ENCODE data around the gene CCDC82.
"Not testable (repeated sequence)": the region's sequence is repeated elsewhere in the genome, so short reads cannot be mapped to it uniquely, and the experiment has no call there.

CCDC82 gene

DNA sequence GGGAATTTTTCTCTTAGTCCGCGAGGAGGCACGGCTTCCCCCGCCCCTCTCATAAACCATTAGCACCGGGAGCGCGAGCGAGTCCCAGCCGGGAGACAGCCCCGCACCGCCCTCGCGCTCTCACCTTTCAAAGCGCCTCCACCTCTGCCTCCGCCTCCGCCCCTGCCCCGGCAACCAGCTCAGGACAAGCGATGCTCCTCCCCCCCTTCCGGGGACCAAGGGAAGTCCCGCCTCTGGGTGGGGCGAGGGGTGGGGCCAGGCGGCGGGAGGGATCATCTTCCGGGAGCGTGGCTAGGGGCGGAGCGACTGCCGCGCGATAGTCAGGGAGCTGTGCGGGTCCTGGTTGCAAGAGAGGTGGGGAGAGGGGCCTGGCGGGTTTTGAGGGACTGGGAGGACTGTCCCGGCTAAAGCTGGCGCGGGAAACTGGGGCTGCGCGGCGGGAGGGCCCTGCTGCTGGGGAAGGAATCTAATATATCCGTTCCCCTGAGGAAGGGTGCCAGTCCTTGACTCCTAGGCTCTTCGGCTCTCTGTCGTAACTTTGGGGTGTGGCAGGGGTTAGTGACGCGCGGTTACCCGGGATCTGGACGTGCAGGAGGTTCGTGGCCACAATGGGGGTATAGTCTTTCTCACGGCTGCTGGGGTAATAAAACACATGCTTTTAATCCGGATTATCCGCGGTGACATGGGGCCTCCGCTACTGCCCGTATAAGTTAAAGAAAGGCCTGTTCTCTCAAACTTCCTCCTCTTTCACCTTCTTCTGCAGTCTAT is at the start of gene CCDC82, which contains the start of gene JRKL:
CCDC82 (minus strand) TSS at position 193 of the 768 bp plus-strand sequence. CDS start 5,165 bp downstream, outside the sequence.
JRKL (plus strand) TSS at position 294 of the 768 bp plus-strand sequence. CDS start 637 bp downstream, outside the sequence.
- peak; percentile 94 to 99 (median 97) for DNase-seq

DNA sequence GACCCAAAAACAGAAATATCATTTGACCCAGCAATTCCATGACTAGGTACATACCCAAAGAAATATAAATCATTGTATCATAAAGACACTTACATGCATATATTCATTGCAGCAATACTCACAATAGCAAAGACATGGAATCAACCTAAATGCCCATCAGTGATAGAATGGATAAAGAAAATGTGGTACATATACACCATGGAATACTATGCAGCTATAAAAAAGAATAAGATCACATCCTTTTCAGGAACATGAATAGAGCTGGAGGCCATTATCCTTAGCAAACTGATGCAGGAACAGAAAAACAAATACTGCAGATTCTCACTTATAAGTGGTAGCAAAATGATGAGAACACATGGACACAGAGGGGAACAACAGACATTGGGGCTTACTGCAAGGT is 42.9 kb upstream of the CCDC82 start:
- DNase-seq, result not testable (repeated sequence)

DNA sequence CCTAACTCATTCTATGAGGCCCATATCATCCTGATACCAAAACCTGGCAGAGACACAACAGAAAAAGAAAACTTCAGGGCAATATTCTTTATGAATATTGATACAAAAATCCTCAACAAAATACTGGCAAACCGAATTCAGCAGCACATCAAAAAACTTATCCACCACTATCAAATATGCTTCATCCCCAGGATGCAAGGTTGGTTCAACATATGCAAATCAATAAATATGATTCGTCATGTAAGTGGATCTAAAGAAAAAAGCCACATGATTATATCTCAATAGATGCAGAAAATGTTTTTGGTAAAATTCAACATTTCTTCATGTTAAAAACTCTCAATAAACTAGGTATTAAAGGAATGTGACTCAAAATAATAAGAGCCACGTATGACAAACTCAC is 41.0 kb upstream of the CCDC82 start:
- no peak for DNase-seq

DNA sequence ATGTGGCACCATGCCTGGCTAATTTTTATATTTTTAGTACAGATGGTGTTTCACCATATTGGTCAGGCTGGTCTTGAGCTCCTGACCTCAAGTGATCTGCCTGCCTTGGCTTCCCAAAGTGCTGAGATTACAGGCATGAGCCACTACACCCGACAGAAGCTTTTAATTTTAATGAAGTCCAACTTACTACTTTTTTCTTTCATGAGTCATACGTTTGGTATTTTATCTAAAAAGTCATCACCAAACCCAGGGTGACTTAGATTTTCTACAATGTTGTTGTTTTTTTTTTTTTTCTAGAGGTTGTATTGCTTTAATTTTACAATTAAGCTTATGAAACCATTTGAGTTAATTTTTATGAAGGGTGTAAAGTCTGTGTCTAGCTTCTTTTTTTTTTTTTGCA is 35.0 kb upstream of the CCDC82 start:
- no peak for DNase-seq

DNA sequence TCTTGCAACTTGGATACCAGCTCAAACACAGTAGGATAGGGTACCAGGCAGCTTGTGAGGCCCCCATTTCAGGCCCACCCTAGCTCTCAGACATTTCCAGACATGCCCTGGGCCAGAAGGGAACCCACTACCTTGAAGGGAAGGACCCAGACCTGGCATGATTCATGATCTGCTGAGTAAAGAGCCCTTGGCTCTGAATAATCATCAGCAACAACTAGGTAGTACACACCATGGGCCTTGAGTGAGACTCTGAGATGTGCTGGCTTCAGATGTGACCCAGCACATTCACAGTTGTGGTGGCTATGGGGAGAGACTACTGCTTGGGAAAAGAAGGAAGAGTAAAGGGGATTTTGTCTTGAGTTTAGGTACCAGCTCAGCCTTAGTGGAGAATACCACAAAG is 23.7 kb upstream of the CCDC82 start:
- no peak for DNase-seq

DNA sequence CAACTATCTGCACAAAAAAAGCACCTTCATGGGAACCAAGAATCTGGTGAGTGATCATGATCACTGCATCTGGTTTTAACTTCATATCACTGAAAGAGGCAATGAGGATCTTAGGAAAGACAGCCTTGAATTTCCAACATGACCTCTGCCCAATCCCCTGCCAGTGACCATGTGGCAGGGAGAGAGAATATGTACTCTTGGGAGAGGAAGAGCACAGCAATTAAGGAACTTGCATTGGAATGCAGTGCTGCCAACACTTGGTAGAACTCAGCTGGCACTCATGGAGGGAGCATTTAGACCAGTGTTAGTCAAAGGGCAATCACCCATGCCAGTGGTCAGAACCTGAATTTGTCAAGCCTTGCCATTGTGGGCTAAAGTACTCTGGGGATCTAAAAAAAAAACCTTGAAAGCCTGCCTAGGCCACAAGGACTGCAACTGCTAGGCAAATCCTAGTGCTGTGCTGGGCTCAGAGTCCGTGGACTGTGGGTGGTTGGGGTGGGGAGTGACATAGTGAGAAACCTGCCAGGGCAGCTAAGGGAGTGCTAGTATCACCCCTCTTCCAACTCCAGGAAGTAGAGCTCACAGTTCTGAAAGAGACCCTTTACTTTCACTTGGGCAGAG is 23.2 kb upstream of the CCDC82 start:
- DNase-seq, result no peak

DNA sequence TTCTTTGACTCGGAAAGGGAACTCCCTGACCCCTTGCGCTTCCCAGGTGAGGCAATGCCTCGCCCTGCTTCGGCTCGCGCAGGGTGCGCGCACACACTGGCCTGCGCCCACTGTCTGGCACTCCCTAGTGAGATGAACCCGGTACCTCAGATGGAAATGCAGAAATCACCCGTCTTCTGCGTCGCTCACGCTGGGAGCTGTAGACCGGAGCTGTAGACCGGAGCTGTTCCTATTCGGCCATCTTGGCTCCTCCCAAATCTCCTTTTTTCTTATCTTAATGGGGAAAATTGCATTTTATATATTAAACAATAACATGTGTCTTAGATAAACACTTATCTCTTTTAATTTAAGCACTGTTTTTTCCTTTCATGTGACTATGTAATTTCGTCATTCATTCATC is 21.7 kb upstream of the CCDC82 start:
- not testable (repeated sequence) for DNase-seq

DNA sequence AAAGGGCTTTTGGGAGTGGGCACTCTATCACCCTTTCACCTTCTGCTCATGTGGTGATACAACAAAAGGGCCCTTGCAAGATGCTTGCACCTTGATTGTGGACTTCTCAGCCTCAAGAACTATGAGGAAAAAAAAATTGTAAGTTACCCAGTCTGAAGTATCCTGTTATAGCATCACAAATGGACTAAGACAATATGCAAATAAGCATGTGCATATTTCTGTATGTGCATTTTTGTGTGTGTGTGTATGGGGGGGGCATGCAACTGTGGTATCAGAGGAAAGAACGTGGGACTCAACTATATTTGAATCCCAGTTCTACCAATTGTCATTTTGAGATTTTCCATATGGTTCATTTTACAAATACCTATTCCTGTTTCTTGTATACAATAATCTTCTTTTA is 11.0 kb upstream of the CCDC82 start:
- DNase-seq, result no peak

DNA sequence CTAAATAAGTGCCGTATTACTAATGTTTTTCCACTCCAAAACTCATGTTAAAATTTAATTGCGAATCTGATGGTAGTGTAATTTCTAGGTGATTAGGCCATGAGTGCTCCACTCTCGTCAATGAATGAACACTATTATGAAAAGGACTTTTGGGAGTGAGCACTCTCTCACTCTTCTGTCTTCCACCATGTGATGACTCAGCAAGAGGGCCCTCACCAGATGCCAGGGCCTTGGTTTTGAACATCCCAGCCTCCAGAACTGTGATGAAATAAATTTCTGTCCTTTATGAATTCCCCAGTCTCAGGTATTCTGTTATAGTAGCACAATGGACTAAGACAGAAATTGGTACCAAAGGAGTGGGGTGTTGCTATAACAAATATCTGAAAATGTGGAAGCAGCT is 8.2 kb upstream of the CCDC82 start:
- DNase-seq, result no peak

DNA sequence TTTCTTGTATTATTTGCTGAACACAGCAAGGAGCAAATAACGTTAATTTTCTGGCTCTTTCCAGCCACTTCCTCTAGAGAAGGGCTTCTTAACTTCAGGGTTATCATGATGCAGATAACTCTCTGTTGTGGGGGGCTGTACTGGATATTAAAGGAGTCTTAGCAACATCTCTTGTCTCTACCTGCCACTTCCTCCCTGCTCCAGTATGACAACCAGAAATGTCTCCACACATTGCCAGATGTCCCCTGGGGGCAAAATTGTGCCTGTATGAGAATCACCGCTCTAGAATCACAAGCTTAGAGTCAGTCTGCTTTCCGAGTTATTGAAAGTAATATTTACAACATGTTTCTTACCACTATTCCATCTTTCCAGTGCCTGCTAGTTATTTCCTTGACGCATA is 6.9 kb upstream of the CCDC82 start:
- no peak for DNase-seq

DNA sequence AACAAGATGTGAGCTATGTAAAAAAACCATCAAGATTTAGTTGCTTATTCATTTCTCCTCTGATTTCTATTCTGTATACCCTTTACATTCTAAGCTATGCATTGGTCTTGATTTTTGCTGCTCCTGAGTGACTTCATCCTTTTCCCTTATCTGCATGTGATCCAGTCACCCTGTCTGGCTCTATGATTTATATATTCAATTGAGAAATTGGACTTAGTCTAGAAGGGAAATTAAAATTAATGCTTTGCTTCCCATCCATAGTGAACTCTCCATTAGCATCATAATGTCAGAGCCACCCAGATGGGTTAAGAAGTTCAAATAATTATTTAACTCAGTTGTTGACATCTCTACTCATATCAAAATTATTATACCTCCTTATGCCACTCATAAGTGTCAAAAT is 5.1 kb upstream of the CCDC82 start:
- no peak for DNase-seq

DNA sequence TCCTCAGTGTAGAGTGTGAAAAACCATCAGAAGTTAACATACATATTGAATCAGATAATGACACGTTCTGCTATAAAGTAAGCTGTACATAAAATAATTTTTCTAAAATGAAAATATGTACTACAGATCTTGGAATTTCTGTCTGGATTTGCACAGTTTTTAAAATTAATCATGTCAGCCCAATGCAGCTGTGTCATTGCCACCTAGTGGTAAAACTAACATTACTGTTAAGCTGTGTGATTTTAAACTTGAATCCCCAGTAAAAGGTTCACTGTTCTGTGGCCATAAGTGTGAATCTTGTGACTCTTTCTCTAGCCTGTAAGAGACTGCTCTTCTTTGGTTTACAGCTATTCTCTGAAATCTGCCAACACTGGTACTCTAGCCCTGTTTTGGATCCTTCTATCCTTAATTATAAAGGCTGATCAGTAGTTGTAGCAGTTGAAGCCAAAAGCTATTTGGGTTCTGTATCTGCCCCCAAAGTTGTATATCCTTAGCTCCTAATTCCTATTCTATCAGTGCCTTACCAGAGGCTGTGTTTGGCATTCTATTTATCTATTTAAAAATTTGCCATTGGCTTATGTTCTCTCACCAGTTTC is 4.1 kb upstream of the CCDC82 start:
- no peak for DNase-seq

DNA sequence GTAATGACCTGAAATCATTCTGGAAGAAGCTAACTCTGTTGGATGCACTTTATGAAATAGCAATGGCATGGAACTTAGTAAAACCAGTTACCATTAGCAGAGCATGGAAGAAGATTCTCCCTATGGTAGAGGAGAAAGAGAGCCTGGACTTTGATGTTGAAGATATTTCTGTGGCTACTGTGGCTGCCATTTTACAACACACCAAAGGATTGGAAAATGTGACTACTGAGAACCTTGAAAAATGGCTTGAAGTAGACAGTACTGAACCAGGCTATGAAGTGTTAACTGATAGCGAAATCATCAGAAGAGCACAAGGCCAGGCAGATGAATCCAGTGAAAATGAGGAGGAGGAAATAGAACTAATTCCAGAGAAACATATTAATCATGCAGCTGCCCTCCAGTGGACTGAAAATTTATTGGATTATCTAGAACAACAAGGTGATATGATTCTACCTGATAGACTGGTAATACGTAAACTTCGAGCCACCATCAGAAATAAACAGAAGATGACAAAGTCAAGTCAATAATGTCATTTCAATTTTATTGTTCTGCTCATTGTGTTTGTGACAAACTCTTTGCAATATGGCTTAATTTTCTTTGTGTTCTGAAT is 2.1 kb upstream of the CCDC82 start:
- no peak for DNase-seq

DNA sequence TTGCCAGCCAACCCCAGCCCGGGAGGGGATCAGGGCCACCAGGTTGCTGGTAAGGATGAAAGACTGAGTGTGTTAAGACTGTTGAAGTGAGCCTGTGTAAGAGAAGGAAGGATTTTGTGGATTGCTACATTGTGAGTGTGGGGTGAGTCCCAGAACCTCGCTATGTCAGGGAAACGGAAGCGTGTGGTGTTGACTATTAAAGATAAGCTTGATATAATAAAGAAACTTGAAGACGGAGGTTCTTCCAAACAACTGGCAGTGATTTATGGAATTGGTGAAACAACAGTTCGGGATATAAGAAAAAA is 728 bp upstream of the CCDC82 start:
- DNase-seq, result no peak

DNA sequence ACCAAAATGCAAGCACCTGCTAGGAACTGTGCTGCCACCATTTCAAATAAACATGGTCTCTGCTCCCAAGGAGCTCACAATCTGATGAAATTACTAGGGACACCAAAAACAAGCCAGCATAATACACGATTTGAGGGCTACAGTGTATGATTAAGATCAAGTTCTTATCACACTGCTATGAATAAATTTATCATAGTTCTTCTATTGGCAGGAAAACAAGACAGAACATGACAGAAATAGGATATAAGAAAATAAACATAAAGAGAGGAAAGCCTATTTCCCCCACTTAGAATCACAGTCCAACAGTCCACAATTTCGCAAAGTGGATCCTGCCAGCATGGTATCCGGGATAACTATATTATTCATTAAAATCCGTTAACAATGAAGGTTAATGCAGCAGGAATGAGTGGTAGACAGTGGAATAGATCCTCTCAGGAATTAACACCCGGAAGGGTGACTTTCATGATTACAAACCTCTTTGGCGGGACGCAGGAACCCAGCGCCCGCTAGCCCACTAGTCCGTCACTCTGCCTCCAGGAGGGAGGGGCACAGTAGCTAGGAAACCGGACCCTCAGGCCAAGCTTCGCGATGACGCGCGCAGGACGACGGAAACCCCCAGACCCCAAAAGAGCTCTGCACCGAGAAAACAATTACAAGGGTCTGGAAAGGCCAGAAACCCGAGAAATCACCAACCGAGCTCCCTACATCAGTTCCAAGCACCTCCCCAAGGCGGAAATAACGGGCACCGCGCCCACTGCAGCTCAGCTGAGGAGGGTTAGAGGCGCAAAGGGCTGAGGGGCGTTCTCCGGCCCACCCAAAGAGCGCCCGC is 607 bp downstream of the CCDC82 start:
- DNase-seq, result peak in 2 of 4 experiments; percentile 69 to 79

DNA sequence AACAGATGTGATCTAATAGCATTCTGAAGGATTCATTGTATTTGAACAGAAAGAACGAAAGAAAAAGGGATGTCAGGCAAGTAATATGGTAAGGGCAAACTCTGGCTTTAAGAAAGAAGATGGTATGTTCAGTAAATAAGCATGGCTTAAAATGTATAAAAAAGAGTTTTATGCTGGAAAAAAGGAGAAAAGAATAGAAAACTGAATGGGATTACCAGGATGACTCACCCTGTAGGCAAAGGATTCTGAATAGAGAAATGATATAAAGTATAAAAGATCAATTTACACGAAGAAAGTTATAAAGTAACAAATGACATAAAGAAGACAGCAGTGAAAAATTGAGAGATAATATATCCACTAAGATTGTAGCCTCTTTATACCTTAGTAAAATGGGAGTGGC is 4.5 kb downstream of the CCDC82 start:
- no peak for DNase-seq

DNA sequence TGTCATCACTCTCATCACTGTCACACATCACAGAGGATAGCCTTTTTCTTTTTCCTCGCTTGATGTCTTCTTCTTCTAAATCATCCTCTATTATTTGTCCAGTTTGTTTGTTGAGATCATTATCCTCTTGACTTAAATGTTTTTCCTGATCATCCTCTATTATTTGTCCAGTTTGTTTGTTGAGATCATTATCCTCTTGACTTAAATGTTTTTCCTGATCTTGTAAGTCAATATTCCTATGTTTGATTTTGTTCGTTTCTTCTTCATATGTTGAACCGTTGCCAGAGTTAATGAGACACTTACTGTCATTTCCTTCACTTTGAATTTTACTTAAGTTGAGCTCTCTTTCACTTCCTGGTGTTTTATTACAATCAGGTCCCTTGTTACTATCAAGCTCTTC is 5.6 kb downstream of the CCDC82 start:
- no peak for DNase-seq

DNA sequence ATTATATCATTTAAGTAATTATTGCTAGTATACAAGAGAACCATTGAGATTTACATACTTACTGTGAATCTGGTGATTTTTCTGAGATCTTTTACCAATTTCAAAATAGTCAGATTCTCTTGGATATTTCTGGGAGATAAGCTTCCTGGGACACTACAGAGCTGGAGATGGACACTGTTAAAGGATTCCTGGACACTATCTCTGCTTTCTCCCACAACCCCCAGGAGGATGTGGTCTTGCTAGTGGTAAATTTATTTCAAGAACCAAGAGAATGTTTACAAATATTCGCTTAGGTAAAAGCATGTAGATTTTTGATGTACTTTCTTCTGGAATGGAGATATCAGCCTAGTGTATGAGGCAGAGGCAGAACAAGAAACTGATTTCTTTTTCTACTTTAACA is 12.9 kb downstream of the CCDC82 start:
- no peak for DNase-seq

DNA sequence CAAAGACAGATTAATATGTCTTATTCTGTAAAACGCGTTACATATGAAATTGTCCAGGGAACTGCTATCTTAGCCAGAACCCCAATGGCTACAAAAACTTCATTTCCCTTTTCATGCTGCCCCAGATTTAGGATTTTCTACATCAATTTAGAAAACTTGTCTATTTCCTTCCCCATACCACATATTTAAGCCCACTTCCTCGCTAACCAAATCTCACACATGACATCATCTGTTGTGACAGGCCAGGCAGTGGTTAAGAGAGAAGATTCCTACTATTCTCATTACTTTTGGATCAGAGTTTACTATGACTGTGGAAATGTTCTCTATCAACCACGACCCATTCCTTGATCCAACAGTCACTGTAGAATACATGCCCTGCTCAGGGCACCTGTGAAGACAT is 15.9 kb downstream of the CCDC82 start:
- no peak for DNase-seq

DNA sequence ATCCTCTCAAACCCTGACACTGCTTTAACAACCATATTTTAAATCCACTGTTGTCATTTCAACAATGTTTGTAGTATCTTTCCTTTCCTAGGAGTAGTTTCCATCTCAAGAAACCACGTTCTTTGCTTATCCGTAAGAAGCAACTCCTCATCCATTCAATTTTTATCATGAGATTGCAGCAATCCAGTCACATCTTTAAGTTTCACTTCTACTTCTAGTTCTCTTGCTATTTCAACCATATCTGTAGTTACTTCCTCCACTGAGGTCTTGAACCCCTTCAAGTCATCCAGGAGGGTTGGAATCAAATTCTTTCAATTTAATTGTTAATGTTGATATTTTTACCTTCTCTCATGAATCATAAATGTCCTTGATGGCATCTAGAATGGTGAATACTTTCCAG is 22.4 kb downstream of the CCDC82 start:
- DNase-seq, result no peak

DNA sequence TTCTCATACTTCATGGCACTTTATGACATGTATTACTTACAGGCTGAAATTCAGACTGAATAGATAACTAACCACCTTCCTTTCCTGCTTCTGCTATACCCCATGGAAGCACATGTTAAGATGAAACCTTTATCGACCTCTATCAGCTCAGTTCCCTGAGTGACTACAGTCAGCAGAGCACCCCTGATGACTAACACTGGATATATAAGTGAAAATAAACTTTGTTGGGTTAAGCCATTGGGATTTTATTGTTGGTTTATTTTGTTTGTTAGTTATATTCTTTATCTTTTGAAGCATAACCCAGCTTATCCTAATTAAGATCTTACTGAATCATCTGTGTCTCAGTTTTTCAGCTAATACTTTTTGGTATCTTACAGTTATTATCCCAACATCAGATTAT is 23.7 kb downstream of the CCDC82 start:
- no peak for DNase-seq

DNA sequence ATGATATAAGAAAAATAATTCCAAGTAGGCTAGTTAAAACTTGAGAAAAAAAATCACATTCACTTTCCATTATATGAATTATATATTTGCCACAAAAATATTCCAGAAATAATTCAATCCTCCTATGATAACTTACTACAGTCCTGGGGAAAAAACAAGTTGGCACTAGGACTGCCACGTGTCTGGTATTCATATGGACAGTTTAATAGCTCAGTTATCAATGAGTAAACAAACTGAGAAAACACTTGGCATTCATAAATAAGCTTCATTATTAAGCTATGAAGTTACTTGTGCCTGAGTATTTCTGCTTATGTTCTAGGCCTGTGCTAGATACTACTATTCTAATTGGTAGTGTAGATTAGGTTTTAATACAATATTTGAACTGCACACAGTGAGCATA is 24.2 kb downstream of the CCDC82 start:
- DNase-seq, result no peak

DNA sequence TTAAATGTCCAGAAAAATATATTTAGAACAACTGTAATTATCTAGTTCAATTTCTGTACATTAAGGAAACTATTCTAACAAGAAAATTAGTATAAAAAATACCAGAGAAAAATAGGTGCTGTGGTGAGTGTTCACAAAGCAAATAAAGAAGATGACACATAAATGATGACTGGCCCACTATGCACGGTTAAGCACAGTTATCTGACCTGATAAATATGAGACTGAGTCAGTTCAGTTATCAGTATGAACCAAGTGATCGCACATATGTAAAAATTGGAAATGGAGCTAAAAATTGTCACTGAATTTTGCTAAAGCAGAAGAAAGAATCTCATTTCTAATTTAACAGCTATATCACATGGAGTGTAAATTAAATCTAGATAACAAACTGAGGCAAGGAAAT is 27.9 kb downstream of the CCDC82 start:
- DNase-seq, result no peak

All from activated naive CD4-positive, alpha-beta T cell (primary cell).